Duodenal mucosa (tissue), 2 donors: ENCODE measurements around the gene GALNTL6.

ENCODE experiments used
- H3K27ac ChIP-seq: one replicate; pipeline ENCODE4 v1.7.0; 2013; ENCODE audit warnings: low read depth, low read length
- H3K27me3 ChIP-seq, 2 donors: one replicate each; pipeline ENCODE4 v1.7.0; 2013; ENCODE audit warnings: low read length in 2 of 2, control low read depth in 1 of 2; ENCODE audit not compliant: insufficient read depth in 2 of 2, control insufficient read depth in 1 of 2
- H3K36me3 ChIP-seq, 2 donors: one replicate each; pipeline ENCODE4 v1.7.0; 2013; ENCODE audit warnings: low read length in 2 of 2, control low read depth in 1 of 2; ENCODE audit not compliant: insufficient read depth in 2 of 2, control insufficient read depth in 1 of 2
- H3K4me1 ChIP-seq, 2 donors: one replicate each; pipeline ENCODE4 v1.7.0; 2013; ENCODE audit warnings: low read length in 2 of 2, control low read depth in 1 of 2; ENCODE audit not compliant: insufficient read depth in 2 of 2, control insufficient read depth in 1 of 2
- H3K4me3 ChIP-seq, 2 donors: one replicate each; pipeline ENCODE4 v1.7.0; 2013; ENCODE audit warnings: low read length in 2 of 2, low read depth in 1 of 2
- H3K9ac ChIP-seq, 2 donors: one replicate each; pipeline ENCODE4 v1.7.0; 2013; ENCODE audit warnings: low read length in 2 of 2, low read depth in 1 of 2
- H3K9me3 ChIP-seq, 2 donors: one replicate each; pipeline ENCODE4 v1.7.0; 2013; ENCODE audit warnings: low read length in 2 of 2, control low read depth in 1 of 2; ENCODE audit not compliant: control insufficient read depth in 1 of 2

The GALNTL6 gene

GRCh38 chr4:173046818-173047217 lies 1233.6 kb downstream of the GALNTL6 start:
- no peaks in the 10 kb centered on the region for H3K4me1 ChIP-seq
- no peak overlapping the region for H3K27ac ChIP-seq
- no peaks in the 10 kb centered on the region for H3K36me3 ChIP-seq
- H3K9ac ChIP-seq: no peak overlapping the region
- no peaks in the 10 kb centered on the region for H3K9me3 ChIP-seq
- no peaks in the 10 kb centered on the region for H3K27me3 ChIP-seq
- no peak overlapping the region for H3K4me3 ChIP-seq

GRCh38 chr4:173051232-173051631 lies 1238.0 kb downstream of the GALNTL6 start:
- Histone ChIP-seq H3K36me3 (no peaks in the 10 kb centered on the region), H3K27me3 (no peaks in the 10 kb centered on the region), H3K4me3 (no peak overlapping the region), H3K27ac (no peak overlapping the region), H3K9me3 (no peaks in the 10 kb centered on the region), H3K9ac (no peak overlapping the region), H3K4me1 (no peaks in the 10 kb centered on the region)

- H3K4me3 ChIP-seq: no peak overlapping the region
- no peaks in the 10 kb centered on the region for H3K36me3 ChIP-seq
- no peaks in the 10 kb centered on the region for H3K27me3 ChIP-seq
- no peak overlapping the region for H3K27ac ChIP-seq
- H3K9ac ChIP-seq: no peak overlapping the region
- no peaks in the 10 kb centered on the region for H3K9me3 ChIP-seq
- no peaks in the 10 kb centered on the region for H3K4me1 ChIP-seq
Observed at GRCh38 chr4:173051716-173052115, 1238.5 kb downstream of the GALNTL6 start.

- Histone ChIP-seq H3K9ac (no peak overlapping the region), H3K4me3 (no peak overlapping the region), H3K27ac (no peak overlapping the region), H3K27me3 (no peaks in the 10 kb centered on the region), H3K9me3 (no peaks in the 10 kb centered on the region), H3K4me1 (no peaks in the 10 kb centered on the region), H3K36me3 (no peaks in the 10 kb centered on the region)
Observed at GRCh38 chr4:173052439-173052838, 1239.2 kb downstream of the GALNTL6 start.

- Histone ChIP-seq H3K9ac (no peak overlapping the region), H3K9me3 (no peaks in the 10 kb centered on the region), H3K27ac (no peak overlapping the region), H3K36me3 (no peaks in the 10 kb centered on the region), H3K27me3 (no peaks in the 10 kb centered on the region), H3K4me3 (no peak overlapping the region), H3K4me1 (no peaks in the 10 kb centered on the region)
Observed at GRCh38 chr4:173056271-173056670, 1243.1 kb downstream of the GALNTL6 start.

- H3K9me3 ChIP-seq: no peaks in the 10 kb centered on the region
- H3K27ac ChIP-seq: no peak overlapping the region
- H3K27me3 ChIP-seq: no peaks in the 10 kb centered on the region
- H3K4me3 ChIP-seq: no peak overlapping the region
- H3K9ac ChIP-seq: no peak overlapping the region
- no peaks in the 10 kb centered on the region for H3K36me3 ChIP-seq
- H3K4me1 ChIP-seq: no peaks in the 10 kb centered on the region
Observed at GRCh38 chr4:173056710-173057109, 1243.5 kb downstream of the GALNTL6 start.

- Histone ChIP-seq H3K4me3 (no peak overlapping the region), H3K27ac (no peak overlapping the region), H3K27me3 (no peaks in the 10 kb centered on the region)
Observed at GRCh38 chr4:173057442-173057841, 1244.2 kb downstream of the GALNTL6 start.

GRCh38 chr4:173057901-173058300 lies 1244.7 kb downstream of the GALNTL6 start:
- Histone ChIP-seq H3K9ac (no peak overlapping the region), H3K9me3 (no peaks in the 10 kb centered on the region), H3K27ac (no peak overlapping the region), H3K27me3 (no peaks in the 10 kb centered on the region), H3K4me3 (no peak overlapping the region), H3K36me3 (no peaks in the 10 kb centered on the region), H3K4me1 (no peaks in the 10 kb centered on the region)

More at GRCh38 chr4:173057442-173057841, 1244.2 kb downstream of the GALNTL6 start:
- no peaks in the 10 kb centered on the region for H3K36me3 ChIP-seq
- H3K9ac ChIP-seq: no peak overlapping the region
- no peaks in the 10 kb centered on the region for H3K9me3 ChIP-seq
- no peaks in the 10 kb centered on the region for H3K4me1 ChIP-seq

GRCh38 chr4:173061160-173061559 lies 1248.0 kb downstream of the GALNTL6 start:
- no peak overlapping the region for H3K4me3 ChIP-seq
- no peaks in the 10 kb centered on the region for H3K4me1 ChIP-seq
- no peak overlapping the region for H3K9ac ChIP-seq
- no peaks in the 10 kb centered on the region for H3K27me3 ChIP-seq
- no peak overlapping the region for H3K27ac ChIP-seq
- H3K36me3 ChIP-seq: no peaks in the 10 kb centered on the region
- no peaks in the 10 kb centered on the region for H3K9me3 ChIP-seq

- Histone ChIP-seq H3K9ac (no peak overlapping the region), H3K27me3 (no peaks in the 10 kb centered on the region), H3K4me3 (no peak overlapping the region), H3K36me3 (no peaks in the 10 kb centered on the region), H3K9me3 (peaks cover 3 to 5% of the 10 kb centered on the region in 2 donors), H3K27ac (no peak overlapping the region), H3K4me1 (no peaks in the 10 kb centered on the region)
Observed at GRCh38 chr4:173073939-173074500, 1260.8 kb downstream of the GALNTL6 start.

GRCh38 chr4:173074501-173074946 lies 1261.3 kb downstream of the GALNTL6 start:
- H3K4me3 ChIP-seq: no peak overlapping the region
- H3K9me3 ChIP-seq: peaks cover 0 to 5% of the 10 kb centered on the region in 2 donors
- no peak overlapping the region for H3K9ac ChIP-seq
- no peaks in the 10 kb centered on the region for H3K27me3 ChIP-seq
- no peak overlapping the region for H3K27ac ChIP-seq
- no peaks in the 10 kb centered on the region for H3K4me1 ChIP-seq
- H3K36me3 ChIP-seq: no peaks in the 10 kb centered on the region
